GM19193 (cell line): ENCODE measurements around the gene MCF2L.

Experiments used
- POLR2A ChIP-seq: IDR thresholded peaks from 4 replicates; pipeline ENCODE4 v1.6.1; 2011; ENCODE audit not compliant: insufficient read depth, insufficient read length; ENCODE audit errors: extremely low read depth

MCF2L gene

GRCh38 chr13:113091891-113092775, 123.1 kb downstream of the MCF2L start:
- no peak for TF ChIP-seq POLR2A

GRCh38 chr13:113092776-113093579, 124.0 kb downstream of the MCF2L start:
- no peak for TF ChIP-seq POLR2A

- TF ChIP-seq POLR2A = no peak
Measured at GRCh38 chr13:113093580-113094409, 124.8 kb downstream of the MCF2L start.

GRCh38 chr13:113094410-113094800, 125.4 kb downstream of the MCF2L start:
- TF ChIP-seq POLR2A = no peak

GRCh38 chr13:113095146-113096051, 126.4 kb downstream of the MCF2L start:
- TF ChIP-seq POLR2A = no peak

GRCh38 chr13:113096052-113096744, 127.2 kb downstream of the MCF2L start:
- TF ChIP-seq POLR2A = no peak

GRCh38 chr13:113096745-113097305, 127.8 kb downstream of the MCF2L start:
- no peak for TF ChIP-seq POLR2A

- no peak for TF ChIP-seq POLR2A
Measured at GRCh38 chr13:113097651-113098050, 128.6 kb downstream of the MCF2L start.

- TF ChIP-seq POLR2A = no peak
Measured at GRCh38 chr13:113098162-113098732, 129.2 kb downstream of the MCF2L start.

- TF ChIP-seq POLR2A = no peak
Measured at GRCh38 chr13:113099142-113099541, 130.1 kb downstream of the MCF2L start.

- TF ChIP-seq POLR2A = no peak
Measured at GRCh38 chr13:113102727-113103126, 133.7 kb downstream of the MCF2L start.

- no peak for TF ChIP-seq POLR2A
Measured at GRCh38 chr13:113103646-113104045, 134.6 kb downstream of the MCF2L start.
